ENCODE measurements around the gene ABR. TPM values are rescaled to one million over a fixed set of nuclear protein-coding genes. Genes with fewer than 3 reads are reported as not detected.
A peak's percentile ranks its signal among the peaks of the same experiment; 100 is the strongest.

ABR gene
- total and polyA plus RNA-seq, 8 donors, result 59.0 to 187 (median 80.5) TPM

- Histone ChIP-seq H3K4me1 (peaks cover 4 to 11% of the 10 kb centered on the region in 2 donors), H3K36me3 (peaks cover 0 to 70% of the 10 kb centered on the region in 2 donors), H3K9me3 (no peaks in the 10 kb centered on the region), H3K27me3 (no peaks in the 10 kb centered on the region), H3K4me3 (no peak overlapping the region), H3K27ac (peak overlapping the region in 1 of 2 donors; percentile 3)
- TF ChIP-seq, protein P1, sequence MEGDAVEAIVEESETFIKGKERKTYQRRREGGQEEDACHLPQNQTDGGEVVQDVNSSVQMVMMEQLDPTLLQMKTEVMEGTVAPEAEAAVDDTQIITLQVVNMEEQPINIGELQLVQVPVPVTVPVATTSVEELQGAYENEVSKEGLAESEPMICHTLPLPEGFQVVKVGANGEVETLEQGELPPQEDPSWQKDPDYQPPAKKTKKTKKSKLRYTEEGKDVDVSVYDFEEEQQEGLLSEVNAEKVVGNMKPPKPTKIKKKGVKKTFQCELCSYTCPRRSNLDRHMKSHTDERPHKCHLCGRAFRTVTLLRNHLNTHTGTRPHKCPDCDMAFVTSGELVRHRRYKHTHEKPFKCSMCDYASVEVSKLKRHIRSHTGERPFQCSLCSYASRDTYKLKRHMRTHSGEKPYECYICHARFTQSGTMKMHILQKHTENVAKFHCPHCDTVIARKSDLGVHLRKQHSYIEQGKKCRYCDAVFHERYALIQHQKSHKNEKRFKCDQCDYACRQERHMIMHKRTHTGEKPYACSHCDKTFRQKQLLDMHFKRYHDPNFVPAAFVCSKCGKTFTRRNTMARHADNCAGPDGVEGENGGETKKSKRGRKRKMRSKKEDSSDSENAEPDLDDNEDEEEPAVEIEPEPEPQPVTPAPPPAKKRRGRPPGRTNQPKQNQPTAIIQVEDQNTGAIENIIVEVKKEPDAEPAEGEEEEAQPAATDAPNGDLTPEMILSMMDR (IDR thresholded peaks at IDR 0.05), result no peak
- ATAC-seq (no peak), DNase-seq (peak in 1 of 4 donors; percentile 75)
- intact Hi-C loops (cut with DNase I), result no loop called here
Observed at GRCh38 chr17:1030684-1031532, 148.9 kb downstream of the ABR start.

- ATAC-seq (peak; percentile 9), DNase-seq (peak in 1 of 4 donors; percentile 53)
- Histone ChIP-seq H3K4me1 (peaks cover 4 to 11% of the 10 kb centered on the region in 2 donors), H3K4me3 (no peak overlapping the region), H3K9me3 (no peaks in the 10 kb centered on the region), H3K36me3 (peaks cover 0 to 78% of the 10 kb centered on the region in 2 donors), H3K27ac (peak overlapping the region in 1 of 2 donors; percentile 3), H3K27me3 (no peaks in the 10 kb centered on the region)
- TF ChIP-seq, protein P1 (IDR thresholded peaks at IDR 0.05), result no peak
- intact Hi-C loops (cut with DNase I), result no loop called here
Observed at GRCh38 chr17:1029922-1030644, 149.7 kb downstream of the ABR start.

DNA sequence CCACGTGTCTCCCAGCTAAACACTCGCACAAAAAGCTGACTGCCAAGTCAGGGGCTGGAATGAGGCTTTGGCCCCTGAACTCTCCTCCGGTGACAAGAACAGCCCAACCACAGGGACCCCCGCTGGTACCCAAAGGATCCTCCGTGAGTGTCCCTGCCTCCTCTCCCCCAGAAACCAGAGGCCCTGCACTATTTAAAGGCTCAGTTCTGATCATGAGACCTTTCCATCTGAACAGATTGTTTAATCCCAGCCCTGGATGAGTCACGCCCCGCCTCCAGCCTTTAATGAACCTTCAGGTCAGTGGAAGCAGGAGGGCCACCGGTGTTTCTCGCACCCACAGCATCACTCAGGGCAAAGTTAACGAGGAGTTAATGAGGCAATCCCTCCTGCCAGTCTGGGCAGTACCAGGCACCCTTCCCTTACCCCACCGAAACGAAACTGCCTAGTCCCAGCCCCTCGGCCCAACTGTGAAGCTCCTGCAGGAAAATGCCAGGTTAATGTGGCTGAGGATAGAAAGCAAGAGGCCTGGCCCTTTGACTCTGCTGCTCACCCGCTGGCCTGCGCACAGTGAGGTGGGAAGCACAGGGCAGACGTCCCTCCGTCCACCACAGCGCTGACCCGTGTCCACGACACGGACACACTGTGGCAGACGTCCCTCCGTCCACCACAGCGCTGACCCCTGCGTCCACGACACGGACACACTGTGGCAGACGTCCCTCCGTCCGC, 150.4 kb downstream of the ABR start:
- H3K9me3 ChIP-seq, result no peaks in the 10 kb centered on the region
- H3K27me3 ChIP-seq, result no peaks in the 10 kb centered on the region
- ATAC-seq, result peak; percentile 20
- DNase-seq, result peak in 1 of 4 donors; percentile 72
- peaks cover 0 to 75% of the 10 kb centered on the region in 2 donors for H3K36me3 ChIP-seq
- intact Hi-C loops (cut with DNase I), result no loop called here
- peaks cover 4 to 11% of the 10 kb centered on the region in 2 donors for H3K4me1 ChIP-seq
- H3K4me3 ChIP-seq, result no peak overlapping the region
- TF ChIP-seq, protein P1 (IDR thresholded peaks at IDR 0.05), result no peak
- H3K27ac ChIP-seq, result peak overlapping the region in 1 of 2 donors; percentile 47

DNA sequence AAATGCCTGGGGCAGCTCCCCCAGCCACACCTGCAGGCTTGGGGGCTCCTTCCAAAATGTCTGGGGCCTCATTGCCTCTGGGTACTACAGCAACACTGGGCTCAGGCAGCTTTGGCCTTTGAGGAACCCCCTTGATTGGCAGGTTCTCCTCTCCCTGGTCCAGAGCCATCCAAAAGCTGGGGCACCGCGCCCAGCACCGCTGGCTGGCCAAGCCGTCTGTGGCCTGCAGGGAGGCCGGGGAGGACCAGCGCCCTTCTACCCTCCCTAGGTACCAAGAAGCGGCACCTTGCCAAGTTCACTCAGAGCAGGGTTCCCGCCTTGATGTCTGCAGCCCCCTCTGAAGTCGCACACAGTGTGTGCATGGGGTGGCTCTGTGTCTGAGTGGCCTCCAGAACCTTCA, 152.7 kb downstream of the ABR start:
- Histone ChIP-seq H3K4me1 (peaks cover 4 to 17% of the 10 kb centered on the region in 2 donors), H3K36me3 (peaks cover 0 to 75% of the 10 kb centered on the region in 2 donors), H3K9me3 (no peaks in the 10 kb centered on the region), H3K27me3 (no peaks in the 10 kb centered on the region), H3K27ac (no peak overlapping the region), H3K4me3 (no peak overlapping the region)
- TF ChIP-seq, protein P1 (IDR thresholded peaks at IDR 0.05), result no peak
- peak in 1 of 4 donors; percentile 68 for DNase-seq
- intact Hi-C loops (cut with DNase I), result no loop called here
- ATAC-seq, result no peak
